Inferior parietal cortex (tissue), 1 donor: ENCODE measurements around the gene COG2.
"Not testable (repeated sequence)": the region's sequence is repeated elsewhere in the genome, so short reads cannot be mapped to it uniquely, and the experiment has no call there.

ENCODE experiments used
- DNase-seq: peaks from one replicate; pipeline ENCODE4 v3.0.0-alpha.2; 2016; ENCODE audit errors: extremely low spot score

Gene COG2

GRCh38 chr1:230624097-230624713 lies 18.1 kb upstream of the COG2 start:
- DNase-seq: no peak

GRCh38 chr1:230626232-230626631 lies 16.0 kb upstream of the COG2 start:
- no peak for DNase-seq

GRCh38 chr1:230627767-230628166 lies 14.5 kb upstream of the COG2 start:
- DNase-seq: no peak

GRCh38 chr1:230629511-230629910 lies 12.8 kb upstream of the COG2 start:
- no peak for DNase-seq

- no peak for DNase-seq
Measured at GRCh38 chr1:230631477-230631876, 10.8 kb upstream of the COG2 start.

- DNase-seq: no peak
Measured at GRCh38 chr1:230632273-230632873, 9.9 kb upstream of the COG2 start.

GRCh38 chr1:230633469-230633868 lies 8.8 kb upstream of the COG2 start:
- DNase-seq: no peak

GRCh38 chr1:230634384-230634783 lies 7.9 kb upstream of the COG2 start:
- no peak for DNase-seq

- DNase-seq: no peak
Measured at GRCh38 chr1:230636575-230637148, 5.6 kb upstream of the COG2 start.

- no peak for DNase-seq
Measured at GRCh38 chr1:230639714-230640209, 2.5 kb upstream of the COG2 start.

GRCh38 chr1:230641346-230641745 lies 935 bp upstream of the COG2 start:
- DNase-seq: peak; percentile 48

GRCh38 chr1:230641900-230642262 lies 400 bp upstream of the COG2 start:
- no peak for DNase-seq

GRCh38 chr1:230643908-230644307 lies 1.6 kb downstream of the COG2 start:
- no peak for DNase-seq

- no peak for DNase-seq
Measured at GRCh38 chr1:230646710-230647302, 4.5 kb downstream of the COG2 start.

- DNase-seq: no peak
Measured at GRCh38 chr1:230647321-230647720, 5.0 kb downstream of the COG2 start.

- no peak for DNase-seq
Measured at GRCh38 chr1:230648114-230648513, 5.8 kb downstream of the COG2 start.

- DNase-seq: no peak
Measured at GRCh38 chr1:230650300-230650699, 8.0 kb downstream of the COG2 start.

GRCh38 chr1:230651235-230651634 lies 9.0 kb downstream of the COG2 start:
- no peak for DNase-seq

GRCh38 chr1:230656719-230657118 lies 14.4 kb downstream of the COG2 start:
- not testable (repeated sequence) for DNase-seq

GRCh38 chr1:230658103-230658502 lies 15.8 kb downstream of the COG2 start:
- not testable (repeated sequence) for DNase-seq

- DNase-seq: no peak
Measured at GRCh38 chr1:230658691-230659090, 16.4 kb downstream of the COG2 start.

GRCh38 chr1:230661976-230662375 lies 19.7 kb downstream of the COG2 start:
- DNase-seq: no peak

- DNase-seq: no peak
Measured at GRCh38 chr1:230668227-230668626, 25.9 kb downstream of the COG2 start.
